ENCODE data around the gene RGS10.

RGS10 gene

DNA sequence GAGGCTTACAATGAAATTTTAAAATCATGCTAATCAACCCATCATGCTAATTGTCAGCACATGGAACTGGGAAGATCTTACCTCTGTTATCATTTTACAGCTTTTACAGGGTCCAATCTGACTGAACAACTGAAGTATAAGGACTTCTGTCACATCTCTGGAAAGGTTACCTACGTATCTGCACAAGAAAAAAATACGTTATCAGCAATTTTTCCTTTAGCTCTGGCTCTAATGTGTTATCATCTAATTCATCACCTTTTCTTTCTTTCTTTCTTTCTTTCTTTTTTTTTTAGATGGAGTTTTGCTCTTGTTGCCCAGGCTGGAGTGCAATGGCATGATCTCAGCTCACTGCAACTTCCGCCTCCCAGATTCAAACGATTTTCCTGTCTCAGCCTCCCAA lies 45.6 kb upstream of the RGS10 start:
- Histone ChIP-seq H3K4me3 (ENCODE audit: low read depth, low read length) (no peak overlapping the region), H3K36me3 (ENCODE audit: control insufficient read depth in 2 of 2, insufficient read depth in 1 of 2, low read length in 2 of 2) (peaks cover 46 to 54% of the 10 kb centered on the region in 2 experiments), H3K4me1 (ENCODE audit: control insufficient read depth, insufficient read depth, low read length) (peaks cover 10% of the 10 kb centered on the region), H3K9me3 (ENCODE audit: control insufficient read depth, insufficient read depth, low read depth, low read length) (no peaks in the 10 kb centered on the region), H3K27ac (ENCODE audit: extremely low read depth, low read depth, low read length) (no peak overlapping the region)
- CTCF ChIA-PET = interaction anchor here (0.5 to 1.2 kb wide), 3 partner anchors 14 to 628 kb away, joined by 3 to 5 read pairs (median 4); no protein-coding TSS in a partner anchor
- POLR2A ChIA-PET = interaction anchor here (1.4 kb wide), 1 partner anchor 9 kb away, joined by 6 read pairs; the partner anchor contains the start of gene TIAL1
- TF ChIP-seq GLIS1 (tag by site-specific recombination; IDR thresholded peaks at IDR 0.05) (no peak), SCRT2 (tag by site-specific recombination; IDR thresholded peaks at IDR 0.05) (no peak), KLF16 (tag by site-specific recombination; IDR thresholded peaks at IDR 0.05) (no peak), ZNF140 (tag by site-specific recombination; IDR thresholded peaks at IDR 0.05) (no peak), ZBTB49 (tag by site-specific recombination; IDR thresholded peaks at IDR 0.05; ENCODE audit: low read depth) (no peak), ZNF23 (tag by site-specific recombination; IDR thresholded peaks at IDR 0.05; ENCODE audit: borderline replicate concordance) (no peak), ATF2 (tag by site-specific recombination; IDR thresholded peaks at IDR 0.05; ENCODE audit: low read depth) (no peak)

DNA sequence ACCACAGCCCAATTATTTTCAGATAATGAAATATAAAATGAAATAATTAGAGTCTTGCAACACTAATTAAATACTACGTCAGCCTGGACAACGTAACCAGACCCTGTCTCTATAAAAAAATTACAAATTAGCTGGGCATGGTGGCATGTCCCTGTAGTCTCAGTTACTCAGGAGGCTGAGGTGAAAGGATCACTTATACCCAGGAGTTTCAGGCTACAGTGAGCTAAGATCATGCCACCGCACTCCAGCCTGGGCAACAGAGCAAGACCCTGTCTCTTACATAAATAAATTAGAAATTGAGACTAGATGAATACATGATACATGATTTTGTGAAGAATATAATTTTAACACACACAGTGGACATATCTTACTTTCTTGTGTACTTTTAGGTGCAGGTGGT lies 35.8 kb upstream of the RGS10 start:
- Histone ChIP-seq H3K27ac (ENCODE audit: extremely low read depth, low read depth, low read length) (no peak overlapping the region), H3K4me1 (ENCODE audit: control insufficient read depth, insufficient read depth, low read length) (no peaks in the 10 kb centered on the region), H3K36me3 (ENCODE audit: control insufficient read depth in 2 of 2, insufficient read depth in 1 of 2, low read length in 2 of 2) (peaks cover 82 to 87% of the 10 kb centered on the region in 2 experiments), H3K4me3 (ENCODE audit: low read depth, low read length) (no peak overlapping the region), H3K9me3 (ENCODE audit: control insufficient read depth, insufficient read depth, low read depth, low read length) (no peaks in the 10 kb centered on the region)
- ChIA-PET POLR2A (no interaction called here), CTCF (interaction anchor here (0.8 kb wide), 1 partner anchor 40 kb away, joined by 3 read pairs; no protein-coding TSS in a partner anchor)
- TF ChIP-seq ZNF596 (tag by site-specific recombination; IDR thresholded peaks at IDR 0.05) (no peak), ZNF768 (tag by site-specific recombination; IDR thresholded peaks at IDR 0.05) (no peak), ZNF394 (tag by site-specific recombination; IDR thresholded peaks at IDR 0.05; ENCODE audit: borderline replicate concordance) (no peak), IKZF3 (tag by site-specific recombination; IDR thresholded peaks at IDR 0.05) (no peak), ZBTB44 (tag by site-specific recombination; IDR thresholded peaks at IDR 0.05) (no peak), ZNF121 (tag by site-specific recombination; IDR thresholded peaks at IDR 0.05) (peak; percentile 81)

GRCh38 chr10:119575991-119576390 lies 33.5 kb upstream of the RGS10 start:
- TF ChIP-seq, protein P1, sequence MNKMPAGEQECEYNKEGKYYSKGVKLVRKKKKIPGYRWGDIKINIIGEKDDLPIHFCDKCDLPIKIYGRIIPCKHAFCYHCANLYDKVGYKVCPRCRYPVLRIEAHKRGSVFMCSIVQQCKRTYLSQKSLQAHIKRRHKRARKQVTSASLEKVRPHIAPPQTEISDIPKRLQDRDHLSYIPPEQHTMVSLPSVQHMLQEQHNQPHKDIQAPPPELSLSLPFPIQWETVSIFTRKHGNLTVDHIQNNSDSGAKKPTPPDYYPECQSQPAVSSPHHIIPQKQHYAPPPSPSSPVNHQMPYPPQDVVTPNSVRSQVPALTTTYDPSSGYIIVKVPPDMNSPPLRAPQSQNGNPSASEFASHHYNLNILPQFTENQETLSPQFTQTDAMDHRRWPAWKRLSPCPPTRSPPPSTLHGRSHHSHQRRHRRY (tag by site-specific recombination; IDR thresholded peaks at IDR 0.05) = no peak
- TF ChIP-seq ZNF211 (tag by site-specific recombination; IDR thresholded peaks at IDR 0.05; ENCODE audit: low read depth) = 0 out of 2 replicates have a peak, but pooled peaks have one; percentile 45
- ChIA-PET CTCF (interaction anchor here (0.7 kb wide), 1 partner anchor 57 kb away, joined by 3 read pairs; no protein-coding TSS in a partner anchor), POLR2A (no interaction called here)
- no peaks in the 10 kb centered on the region for H3K9me3 ChIP-seq (ENCODE audit: control insufficient read depth, insufficient read depth, low read depth, low read length)
- H3K27ac ChIP-seq (ENCODE audit: extremely low read depth, low read depth, low read length) = no peak overlapping the region
- H3K36me3 ChIP-seq (ENCODE audit: control insufficient read depth in 2 of 2, insufficient read depth in 1 of 2, low read length in 2 of 2) = peaks cover 74 to 78% of the 10 kb centered on the region in 2 experiments
- H3K4me1 ChIP-seq (ENCODE audit: control insufficient read depth, insufficient read depth, low read length) = no peaks in the 10 kb centered on the region
- no peak overlapping the region for H3K4me3 ChIP-seq (ENCODE audit: low read depth, low read length)

Data from HEK293 (cell line).